Measurements from ENCODE around the gene APPBP2. TPM values are rescaled to one million over a fixed set of nuclear protein-coding genes. Genes with fewer than 3 reads are reported as not detected.

Gene APPBP2
- total and polyA plus RNA-seq, 2 of the 8 experiments (the other 6 are each of a cell fraction or from before 2014, with no cell fraction given), result 3.3 to 18.0 TPM

- no peak for TF ChIP-seq EP300 (IDR thresholded peaks at IDR 0.05; ENCODE audit: borderline replicate concordance in 1 of 2, low read depth in 2 of 2, low read length in 2 of 2)
Observed at GRCh38 chr17:60426596-60426995, 99.4 kb downstream of the APPBP2 start (continued).

Data from H1 (cell line).